Measurements from ENCODE around the gene ATXN2.

- TF ChIP-seq, protein P1, sequence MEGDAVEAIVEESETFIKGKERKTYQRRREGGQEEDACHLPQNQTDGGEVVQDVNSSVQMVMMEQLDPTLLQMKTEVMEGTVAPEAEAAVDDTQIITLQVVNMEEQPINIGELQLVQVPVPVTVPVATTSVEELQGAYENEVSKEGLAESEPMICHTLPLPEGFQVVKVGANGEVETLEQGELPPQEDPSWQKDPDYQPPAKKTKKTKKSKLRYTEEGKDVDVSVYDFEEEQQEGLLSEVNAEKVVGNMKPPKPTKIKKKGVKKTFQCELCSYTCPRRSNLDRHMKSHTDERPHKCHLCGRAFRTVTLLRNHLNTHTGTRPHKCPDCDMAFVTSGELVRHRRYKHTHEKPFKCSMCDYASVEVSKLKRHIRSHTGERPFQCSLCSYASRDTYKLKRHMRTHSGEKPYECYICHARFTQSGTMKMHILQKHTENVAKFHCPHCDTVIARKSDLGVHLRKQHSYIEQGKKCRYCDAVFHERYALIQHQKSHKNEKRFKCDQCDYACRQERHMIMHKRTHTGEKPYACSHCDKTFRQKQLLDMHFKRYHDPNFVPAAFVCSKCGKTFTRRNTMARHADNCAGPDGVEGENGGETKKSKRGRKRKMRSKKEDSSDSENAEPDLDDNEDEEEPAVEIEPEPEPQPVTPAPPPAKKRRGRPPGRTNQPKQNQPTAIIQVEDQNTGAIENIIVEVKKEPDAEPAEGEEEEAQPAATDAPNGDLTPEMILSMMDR (conservative IDR thresholded peaks at IDR 0.05; ENCODE audit: low read length) = no peak
- no peak for TF ChIP-seq EZH2phosphoT487 (IDR thresholded peaks at IDR 0.05; ENCODE audit: borderline replicate concordance, low read depth, low read length)
Measured at GRCh38 chr12:111589601-111590000, 9.5 kb downstream of the ATXN2 start.
